Tibial nerve (tissue), 4 donors: Measurements from ENCODE around the gene ALK. TPM values are rescaled to one million over a fixed set of nuclear protein-coding genes. Genes with fewer than 3 reads are reported as not detected.

Experiments used
- DNase-seq, 2 donors: peaks; one replicate each; pipeline ENCODE4 v3.0.0-alpha.2; 2019; ENCODE audit warnings: low spot score in 2 of 2
- H3K27ac ChIP-seq, 4 donors: fragments of 200-600 bp; sonication (generic) in 3 of 4; one replicate each; pipeline ENCODE4 v1.5.1; 2017 to 2019; ENCODE audit warnings: mild to moderate bottlenecking in 1 of 4
- H3K27me3 ChIP-seq, 2 donors: fragments of 200-600 bp; sonication (generic) in 1 of 2; one replicate each; pipeline versions ENCODE4 v1.5.1 to v1.6.0; 2017 to 2019
- H3K36me3 ChIP-seq, 3 donors: fragments of 200-600 bp; sonication (generic); one replicate each; pipeline ENCODE4 v1.5.1; 2018 to 2019
- H3K4me1 ChIP-seq, 4 donors: fragments of 200-600 bp; sonication (generic) in 3 of 4; one replicate each; pipeline ENCODE4 v1.5.1; 2017 to 2019
- H3K4me3 ChIP-seq, 4 donors: fragments of 200-600 bp; sonication (generic) in 3 of 4; one replicate each; pipeline ENCODE4 v1.5.1; 2017 to 2019; ENCODE audit warnings: mild to moderate bottlenecking in 1 of 4, moderate library complexity in 1 of 4
- H3K9me3 ChIP-seq, 4 donors: fragments of 200-600 bp; sonication (generic) in 3 of 4; one replicate each; pipeline ENCODE4 v1.5.1; 2017 to 2019
- CTCF ChIP-seq, 5 experiments: fragments of 200-600 bp in 3 of 5; fragments of 450-650 bp in 2 of 5; sonication (generic) in 3 of 5; IDR thresholded peaks; one replicate each; pipeline ENCODE4 v1.5.1; 2016 to 2019; ENCODE audit warnings: antibody characterized with exemption in 5 of 5, mild to moderate bottlenecking in 3 of 5, moderate library complexity in 2 of 5
- EP300 ChIP-seq, 2 donors: sonication (generic); formaldehyde crosslinking; IDR thresholded peaks; one replicate each; pipeline ENCODE4 v1.6.1; 2017; ENCODE audit warnings: antibody characterized with exemption in 2 of 2, mild to moderate bottlenecking in 1 of 2
- POLR2A ChIP-seq, 2 donors: fragments of 450-650 bp; IDR thresholded peaks; one replicate each; pipeline ENCODE4 v1.6.1; 2017; ENCODE audit warnings: antibody characterized with exemption in 2 of 2, mild to moderate bottlenecking in 2 of 2, moderate library complexity in 2 of 2
- WGBS, 2 donors: methylation state at CpG; one replicate each; pipeline ENCODE4 v1.1.5; 2018; 5-methylcytosine and 5-hydroxymethylcytosine counted together
- total RNA-seq, 4 donors: library from RNA; depleted of rRNA; stranded (reverse); fragments of >200 nt; gene quantifications; one replicate each; pipeline ENCODE4 v1.1.0, GENCODE V29; 2016

Gene ALK
- total RNA-seq, 4 donors from 2014 or later = 0.39 to 4.8 (median 0.66) TPM

GRCh38 chr2:29326926-29327325, 594.5 kb downstream of the ALK start:
- no peaks in the 10 kb centered on the region for H3K27me3 ChIP-seq
- no peaks in the 10 kb centered on the region for H3K36me3 ChIP-seq
- no peaks in the 10 kb centered on the region for H3K4me1 ChIP-seq
- no peak for DNase-seq
- no peak overlapping the region for H3K27ac ChIP-seq
- H3K4me3 ChIP-seq = no peak overlapping the region
- no peak for TF ChIP-seq CTCF (IDR thresholded peaks at IDR 0.05)
- TF ChIP-seq EP300 (IDR thresholded peaks at IDR 0.05) = no peak
- no peak for TF ChIP-seq POLR2A (IDR thresholded peaks at IDR 0.05)
- 73 to 83% methylated on average over 8 of the region's 8 CpGs for WGBS, 2 donors
- no peaks in the 10 kb centered on the region for H3K9me3 ChIP-seq

GRCh38 chr2:29325544-29325943, 595.8 kb downstream of the ALK start:
- TF ChIP-seq CTCF (IDR thresholded peaks at IDR 0.05) (no peak), POLR2A (IDR thresholded peaks at IDR 0.05) (no peak), EP300 (IDR thresholded peaks at IDR 0.05) (no peak)
- WGBS, 2 donors = 55 to 85% methylated on average over 3 of the region's 3 CpGs
- no peaks in the 10 kb centered on the region for H3K27me3 ChIP-seq
- no peak overlapping the region for H3K27ac ChIP-seq
- no peak for DNase-seq
- H3K4me1 ChIP-seq = no peaks in the 10 kb centered on the region
- no peaks in the 10 kb centered on the region for H3K9me3 ChIP-seq
- no peaks in the 10 kb centered on the region for H3K36me3 ChIP-seq
- no peak overlapping the region for H3K4me3 ChIP-seq

- no peak for TF ChIP-seq CTCF (IDR thresholded peaks at IDR 0.05)
- no peak for TF ChIP-seq EP300 (IDR thresholded peaks at IDR 0.05)
- TF ChIP-seq POLR2A (IDR thresholded peaks at IDR 0.05) = no peak
- no peak for DNase-seq
- no peaks in the 10 kb centered on the region for H3K27me3 ChIP-seq
- H3K4me3 ChIP-seq = no peak overlapping the region
- no peaks in the 10 kb centered on the region for H3K4me1 ChIP-seq
- WGBS, 2 donors = 71 to 82% methylated on average over 3 of the region's 3 CpGs
- no peaks in the 10 kb centered on the region for H3K9me3 ChIP-seq
- H3K27ac ChIP-seq = no peak overlapping the region
- H3K36me3 ChIP-seq = no peaks in the 10 kb centered on the region
Measured at GRCh38 chr2:29323961-29324360, 597.4 kb downstream of the ALK start.

- 30 to 53% methylated on average over 2 of the region's 2 CpGs for WGBS, 2 donors
- no peak overlapping the region for H3K27ac ChIP-seq
- DNase-seq = no peak
- no peak overlapping the region for H3K4me3 ChIP-seq
- no peaks in the 10 kb centered on the region for H3K4me1 ChIP-seq
- no peaks in the 10 kb centered on the region for H3K9me3 ChIP-seq
- no peak for TF ChIP-seq CTCF (IDR thresholded peaks at IDR 0.05)
- no peak for TF ChIP-seq EP300 (IDR thresholded peaks at IDR 0.05)
- no peak for TF ChIP-seq POLR2A (IDR thresholded peaks at IDR 0.05)
- H3K36me3 ChIP-seq = no peaks in the 10 kb centered on the region
- H3K27me3 ChIP-seq = no peaks in the 10 kb centered on the region
Measured at GRCh38 chr2:29323301-29323700, 598.1 kb downstream of the ALK start.

GRCh38 chr2:29322011-29322410, 599.4 kb downstream of the ALK start:
- TF ChIP-seq EP300 (IDR thresholded peaks at IDR 0.05) (no peak), POLR2A (IDR thresholded peaks at IDR 0.05) (no peak)
- WGBS, 2 donors = 37 to 54% methylated on average over 2 of the region's 2 CpGs
- H3K27ac ChIP-seq = no peak overlapping the region
- H3K27me3 ChIP-seq = no peaks in the 10 kb centered on the region
- H3K4me1 ChIP-seq = no peaks in the 10 kb centered on the region
- H3K36me3 ChIP-seq = no peaks in the 10 kb centered on the region
- DNase-seq = no peak
- no peak overlapping the region for H3K4me3 ChIP-seq
- H3K9me3 ChIP-seq = no peaks in the 10 kb centered on the region
